Neural progenitor cell (in vitro differentiated cells): ENCODE results near the gene PRKX.
"Not testable (repeated sequence)": the region's sequence is repeated elsewhere in the genome, so short reads cannot be mapped to it uniquely, and the experiment has no call there.

ENCODE experiments used
- CTCF ChIP-seq: fragments of 200-600 bp; sonication (generic); IDR thresholded peaks from 2 replicates; pipeline ENCODE4 v1.5.1; 2017; ENCODE audit warnings: antibody characterized with exemption, mild to moderate bottlenecking
- EZH2phosphoT487 ChIP-seq: fragments of 200-600 bp; sonication (generic); IDR thresholded peaks from 2 replicates; pipeline ENCODE4 v1.6.1; 2017; ENCODE audit warnings: antibody characterized with exemption

DNA sequence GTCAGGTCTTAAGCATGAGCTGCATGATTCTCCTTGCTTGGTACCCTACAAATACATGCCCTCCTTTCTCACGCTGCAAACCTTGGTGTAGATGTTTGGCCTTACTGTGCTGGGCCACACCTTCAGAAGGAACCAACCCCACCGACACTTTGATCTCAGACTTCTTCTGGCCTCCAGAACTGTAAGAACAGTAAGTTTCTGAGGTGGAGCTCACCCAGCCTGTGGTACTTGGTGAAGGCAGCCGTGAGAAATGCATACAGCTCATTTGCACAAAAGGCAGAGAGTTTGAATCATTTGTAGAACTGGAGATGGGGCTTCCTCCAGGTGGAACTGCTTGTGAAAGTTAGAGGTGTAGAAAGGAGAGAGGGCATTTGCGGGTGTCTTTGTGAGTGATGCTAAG, 21.0 kb upstream of the PRKX start:
- TF ChIP-seq CTCF, EZH2phosphoT487: not testable (repeated sequence)
